HCT116 (cell line): Measurements from ENCODE around the gene KLHDC3. TPM values are rescaled to one million over a fixed set of nuclear protein-coding genes. Genes with fewer than 3 reads are reported as not detected.

Experiments used
- ATAC-seq: fragments of 200-7000 bp; cut with Tn5 transposase; 2 replicates; pipeline ENCODE4 v1.9.1; 2020; ENCODE audit warnings: mild to moderate bottlenecking, moderate library complexity
- BruUV-seq: library from RNA; stranded (reverse); fragments of 400-500 nt; replicated peaks from 2 replicates; lab custom pipeline; 2021; lab: Mats Ljungman, UMichigan
- CTCF ChIA-PET: fragments of 300-600 bp; sonication (Branson Sonifier 250); formaldehyde crosslinking; loops from one replicate; lab custom pipeline; 2021; ENCODE audit warnings: antibody characterized with exemption; lab: Charles Lee
- POLR2A ChIA-PET: fragments of 300-600, 350-600 bp; sonication (Branson Sonifier 250); formaldehyde crosslinking; loops from one replicate; lab custom pipeline; 2021; ENCODE audit warnings: antibody characterized with exemption; lab: Charles Lee
- RAD21 ChIA-PET, 2 experiments: fragments of 300-600 bp; sonication (Branson Sonifier 250); formaldehyde crosslinking; loops; one replicate each; lab custom pipeline; 2023; ENCODE audit warnings: low total read pairs in 2 of 2; ENCODE audit not compliant: uncharacterized antibody in 2 of 2, unreplicated experiment in 2 of 2, low non-redundant PET in 1 of 2; lab: Charles Lee
- DNase-seq: peaks from one replicate; pipeline ENCODE4 v3.0.0-alpha.2; 2010; ENCODE audit warnings: low read depth, low spot score
- H2AFZ ChIP-seq: fragments of 200-600 bp; shearing (Covaris generic), sonication (generic); 2 replicates; pipeline ENCODE4 v1.6.1; 2017; ENCODE audit warnings: low read depth, mixed run types, mixed read lengths, antibody characterized with exemption, low read length; ENCODE audit not compliant: poor library complexity, severe bottlenecking
- H3K27ac ChIP-seq: 2 replicates; pipeline ENCODE4 v1.5.1; 2012; ENCODE audit warnings: low read depth, low read length
- H3K27me3 ChIP-seq: fragments of 200-600 bp; sonication (generic); 2 replicates; pipeline ENCODE4 v1.6.1; 2016; ENCODE audit warnings: mixed run types, low read length, mixed read lengths; ENCODE audit not compliant: insufficient read depth
- H3K36me3 ChIP-seq, 2 experiments: fragments of 200-500 bp in 1 of 2; fragments of 200-600 bp in 1 of 2; sonication (Bioruptor generic) in 1 of 2; sonication (generic) in 1 of 2; 2 replicates each; pipeline versions ENCODE4 v1.5.1 to v1.6.1; 2014 to 2016; ENCODE audit warnings: low read length in 2 of 2, inconsistent platforms in 1 of 2, mixed read lengths in 1 of 2, mixed run types in 1 of 2; ENCODE audit not compliant: insufficient read depth in 2 of 2, control insufficient read depth in 1 of 2
- H3K4me1 ChIP-seq, 2 experiments: fragments of 200-600 bp in 1 of 2; sonication (generic) in 1 of 2; 2 replicates each; pipeline versions ENCODE4 v1.5.1 to v1.6.1; 2012 to 2017; ENCODE audit warnings: low read length in 2 of 2, inconsistent platforms in 1 of 2, mild to moderate bottlenecking in 1 of 2, mixed read lengths in 1 of 2, mixed run types in 1 of 2, moderate library complexity in 1 of 2; ENCODE audit not compliant: insufficient read depth in 2 of 2, control insufficient read depth in 1 of 2
- H3K4me2 ChIP-seq: fragments of 200-600 bp; sonication (generic); 2 replicates; pipeline ENCODE4 v1.6.1; 2017; ENCODE audit warnings: mixed run types, low read length, mixed read lengths
- H3K4me3 ChIP-seq, 2 experiments: fragments of 200-600 bp in 1 of 2; sonication (generic) in 1 of 2; replicated peaks in 1 of 2; 2 replicates each; pipeline ENCODE4 v1.5.1; 2011 to 2016; ENCODE audit warnings: low read length in 2 of 2, control low read depth in 1 of 2, low read depth in 1 of 2, mild to moderate bottlenecking in 1 of 2, mixed read lengths in 1 of 2, mixed run types in 1 of 2
- H3K79me2 ChIP-seq: fragments of 200-600 bp; sonication (generic); 2 replicates; pipeline ENCODE4 v1.6.1; 2017; ENCODE audit warnings: mild to moderate bottlenecking, mixed run types, low read length, moderate library complexity, mixed read lengths; ENCODE audit not compliant: insufficient read depth
- H3K9ac ChIP-seq: fragments of 200-600 bp; sonication (generic); 2 replicates; pipeline ENCODE4 v1.6.1; 2016; ENCODE audit warnings: low read length, mixed read lengths
- H3K9me2 ChIP-seq: fragments of 200-600 bp; sonication (generic), shearing (Covaris generic); 2 replicates; pipeline ENCODE4 v1.6.1; 2017; ENCODE audit warnings: mixed run types, mild to moderate bottlenecking, moderate library complexity; ENCODE audit not compliant: insufficient read depth
- H3K9me3 ChIP-seq, 2 experiments: fragments of 200-500 bp in 1 of 2; fragments of 200-600 bp in 1 of 2; sonication (Bioruptor generic) in 1 of 2; sonication (generic) in 1 of 2; 2 replicates each; pipeline ENCODE4 v1.6.1; 2014 to 2017; ENCODE audit warnings: low read length in 2 of 2, mixed read lengths in 2 of 2, inconsistent platforms in 1 of 2, low read depth in 1 of 2, mild to moderate bottlenecking in 1 of 2, mixed run types in 1 of 2, moderate library complexity in 1 of 2; ENCODE audit not compliant: control insufficient read depth in 1 of 2, insufficient read depth in 1 of 2
- H4K20me1 ChIP-seq: fragments of 200-600 bp; sonication (generic), shearing (Covaris generic); 2 replicates; pipeline ENCODE4 v1.6.1; 2017; ENCODE audit warnings: mixed run types, mild to moderate bottlenecking, moderate library complexity; ENCODE audit not compliant: insufficient read depth
- CEBPB ChIP-seq: IDR thresholded peaks from 2 replicates; pipeline ENCODE4 v1.6.1; 2012; ENCODE audit warnings: low read depth
- ELF1 ChIP-seq: IDR thresholded peaks from 2 replicates; pipeline ENCODE4 v1.6.1; 2012; ENCODE audit warnings: low read depth, borderline replicate concordance
- FOSL1 ChIP-seq: IDR thresholded peaks from 2 replicates; pipeline ENCODE4 v1.6.1; 2012; ENCODE audit warnings: low read depth
- JUND ChIP-seq: IDR thresholded peaks from 2 replicates; pipeline ENCODE4 v1.6.1; 2012
- POLR2A ChIP-seq: IDR thresholded peaks from 2 replicates; pipeline ENCODE4 v1.7.0; 2011; ENCODE audit warnings: borderline replicate concordance; ENCODE audit not compliant: insufficient read depth, insufficient read length; ENCODE audit errors: extremely low read depth
- POLR2AphosphoS5 ChIP-seq: IDR thresholded peaks from 2 replicates; pipeline ENCODE4 v1.6.1; 2011; ENCODE audit warnings: mild to moderate bottlenecking, low read depth, low read length, moderate library complexity
- RAD21 ChIP-seq: IDR thresholded peaks from 2 replicates; pipeline ENCODE4 v1.6.1; 2012; ENCODE audit warnings: low read depth, mild to moderate bottlenecking
- YY1 ChIP-seq: IDR thresholded peaks from 2 replicates; pipeline ENCODE4 v1.6.1; 2011; ENCODE audit warnings: low read length, low read depth, moderate library complexity, mild to moderate bottlenecking; ENCODE audit not compliant: insufficient replicate concordance; ENCODE audit errors: extremely low read depth
- ZFX ChIP-seq: fragments of 450-650 bp; IDR thresholded peaks from 2 replicates; pipeline ENCODE4 v1.6.1; 2017
- ZNF274 ChIP-seq: fragments of 200-500 bp; sonication (Bioruptor generic); IDR thresholded peaks from 2 replicates; pipeline ENCODE4 v1.6.1; 2014; ENCODE audit warnings: mild to moderate bottlenecking, low read depth, low read length, inconsistent platforms
- intact Hi-C: fragments of 100-400 bp; cut with micrococcal nuclease; formaldehyde crosslinking; loops from 2 replicates; pipeline ENCODE4 v1.10.0; 2022
- total RNA-seq: library from RNA; stranded (reverse); gene quantifications from one replicate; pipeline ENCODE4 v1.2.1, GENCODE V29; 2021; ENCODE audit not compliant: unreplicated experiment
- TF ChIP-seq, protein P1 (sequence below): IDR thresholded peaks from 2 replicates; pipeline ENCODE4 v1.6.1; 2011; ENCODE audit warnings: mild to moderate bottlenecking, low read length, moderate library complexity; ENCODE audit not compliant: insufficient replicate concordance; ENCODE audit errors: extremely low read depth
- TF ChIP-seq, protein P2 (sequence below): IDR thresholded peaks from 2 replicates; pipeline ENCODE4 v1.6.1; 2012; ENCODE audit warnings: low read depth
- TF ChIP-seq, protein P3 (sequence below): IDR thresholded peaks from 2 replicates; pipeline ENCODE4 v1.6.1; 2012

The KLHDC3 gene
- total RNA-seq, 1 experiment from 2014 or later, result 67.2 TPM

DNA sequence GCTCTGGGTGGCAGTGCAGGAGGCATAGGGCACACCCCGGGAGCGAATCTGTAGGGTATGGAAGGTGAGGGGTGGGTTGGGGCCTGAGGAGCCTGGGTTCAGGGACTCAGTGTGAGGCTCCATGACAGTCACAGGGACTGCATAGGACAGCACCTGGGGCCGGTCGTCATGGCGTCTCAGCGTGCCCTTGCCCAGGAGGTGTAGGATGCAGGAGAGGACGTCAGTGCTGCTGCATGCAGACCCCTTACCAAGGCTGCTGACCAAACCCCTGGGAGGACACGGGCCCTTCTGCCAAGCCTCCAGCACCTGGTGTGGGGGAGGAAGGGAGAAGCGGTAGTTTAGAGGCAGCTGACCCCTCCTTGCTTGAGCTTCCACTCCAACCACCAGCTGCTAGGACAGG lies 23.7 kb downstream of the KLHDC3 start:
- H3K36me3 ChIP-seq, result peaks cover 9% of the 10 kb centered on the region in 2 experiments
- DNase-seq (no peak), ATAC-seq (no peak)
- H2AFZ ChIP-seq, result no peak overlapping the region
- no peak overlapping the region for H3K27ac ChIP-seq
- POLR2A ChIA-PET, result no interaction called here
- no peaks in the 10 kb centered on the region for H4K20me1 ChIP-seq
- H3K27me3 ChIP-seq, result no peaks in the 10 kb centered on the region
- no TSS peak for BruUV-seq
- H3K4me1 ChIP-seq, result no peaks in the 10 kb centered on the region
- no peak overlapping the region for H3K9ac ChIP-seq
- H3K4me2 ChIP-seq, result no peak overlapping the region
- no peak overlapping the region for H3K4me3 ChIP-seq
- H3K79me2 ChIP-seq, result no peaks in the 10 kb centered on the region
- TF ChIP-seq JUND, result no peak
- TF ChIP-seq FOSL1, result no peak
- TF ChIP-seq, protein P1, sequence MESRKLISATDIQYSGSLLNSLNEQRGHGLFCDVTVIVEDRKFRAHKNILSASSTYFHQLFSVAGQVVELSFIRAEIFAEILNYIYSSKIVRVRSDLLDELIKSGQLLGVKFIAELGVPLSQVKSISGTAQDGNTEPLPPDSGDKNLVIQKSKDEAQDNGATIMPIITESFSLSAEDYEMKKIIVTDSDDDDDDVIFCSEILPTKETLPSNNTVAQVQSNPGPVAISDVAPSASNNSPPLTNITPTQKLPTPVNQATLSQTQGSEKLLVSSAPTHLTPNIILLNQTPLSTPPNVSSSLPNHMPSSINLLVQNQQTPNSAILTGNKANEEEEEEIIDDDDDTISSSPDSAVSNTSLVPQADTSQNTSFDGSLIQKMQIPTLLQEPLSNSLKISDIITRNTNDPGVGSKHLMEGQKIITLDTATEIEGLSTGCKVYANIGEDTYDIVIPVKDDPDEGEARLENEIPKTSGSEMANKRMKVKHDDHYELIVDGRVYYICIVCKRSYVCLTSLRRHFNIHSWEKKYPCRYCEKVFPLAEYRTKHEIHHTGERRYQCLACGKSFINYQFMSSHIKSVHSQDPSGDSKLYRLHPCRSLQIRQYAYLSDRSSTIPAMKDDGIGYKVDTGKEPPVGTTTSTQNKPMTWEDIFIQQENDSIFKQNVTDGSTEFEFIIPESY, result no peak
- TF ChIP-seq YY1, result no peak
- TF ChIP-seq ZFX, result no peak
- TF ChIP-seq RAD21, result no peak
- TF ChIP-seq ZNF274, result no peak
- no peak for TF ChIP-seq CEBPB
- TF ChIP-seq POLR2AphosphoS5, result no peak
- TF ChIP-seq, protein P2, sequence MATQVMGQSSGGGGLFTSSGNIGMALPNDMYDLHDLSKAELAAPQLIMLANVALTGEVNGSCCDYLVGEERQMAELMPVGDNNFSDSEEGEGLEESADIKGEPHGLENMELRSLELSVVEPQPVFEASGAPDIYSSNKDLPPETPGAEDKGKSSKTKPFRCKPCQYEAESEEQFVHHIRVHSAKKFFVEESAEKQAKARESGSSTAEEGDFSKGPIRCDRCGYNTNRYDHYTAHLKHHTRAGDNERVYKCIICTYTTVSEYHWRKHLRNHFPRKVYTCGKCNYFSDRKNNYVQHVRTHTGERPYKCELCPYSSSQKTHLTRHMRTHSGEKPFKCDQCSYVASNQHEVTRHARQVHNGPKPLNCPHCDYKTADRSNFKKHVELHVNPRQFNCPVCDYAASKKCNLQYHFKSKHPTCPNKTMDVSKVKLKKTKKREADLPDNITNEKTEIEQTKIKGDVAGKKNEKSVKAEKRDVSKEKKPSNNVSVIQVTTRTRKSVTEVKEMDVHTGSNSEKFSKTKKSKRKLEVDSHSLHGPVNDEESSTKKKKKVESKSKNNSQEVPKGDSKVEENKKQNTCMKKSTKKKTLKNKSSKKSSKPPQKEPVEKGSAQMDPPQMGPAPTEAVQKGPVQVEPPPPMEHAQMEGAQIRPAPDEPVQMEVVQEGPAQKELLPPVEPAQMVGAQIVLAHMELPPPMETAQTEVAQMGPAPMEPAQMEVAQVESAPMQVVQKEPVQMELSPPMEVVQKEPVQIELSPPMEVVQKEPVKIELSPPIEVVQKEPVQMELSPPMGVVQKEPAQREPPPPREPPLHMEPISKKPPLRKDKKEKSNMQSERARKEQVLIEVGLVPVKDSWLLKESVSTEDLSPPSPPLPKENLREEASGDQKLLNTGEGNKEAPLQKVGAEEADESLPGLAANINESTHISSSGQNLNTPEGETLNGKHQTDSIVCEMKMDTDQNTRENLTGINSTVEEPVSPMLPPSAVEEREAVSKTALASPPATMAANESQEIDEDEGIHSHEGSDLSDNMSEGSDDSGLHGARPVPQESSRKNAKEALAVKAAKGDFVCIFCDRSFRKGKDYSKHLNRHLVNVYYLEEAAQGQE, result no peak
- TF ChIP-seq POLR2A, result no peak
- TF ChIP-seq, protein P3, sequence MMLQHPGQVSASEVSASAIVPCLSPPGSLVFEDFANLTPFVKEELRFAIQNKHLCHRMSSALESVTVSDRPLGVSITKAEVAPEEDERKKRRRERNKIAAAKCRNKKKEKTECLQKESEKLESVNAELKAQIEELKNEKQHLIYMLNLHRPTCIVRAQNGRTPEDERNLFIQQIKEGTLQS, result no peak
- TF ChIP-seq ELF1, result no peak
- H3K9me2 ChIP-seq, result no peaks in the 10 kb centered on the region
- no peaks in the 10 kb centered on the region for H3K9me3 ChIP-seq
- CTCF ChIA-PET, result no interaction called here
- intact Hi-C loops, result no loop called here
- RAD21 ChIA-PET, result no interaction called here
